Parathyroid adenoma (tissue), 2 donors: ENCODE results near the gene TSPAN18.

Experiments
- H2AFZ ChIP-seq: fragments of 300-600 bp; sonication (generic); one replicate; pipeline ENCODE4 v1.7.0; 2017; ENCODE audit warnings: antibody characterized with exemption, mild to moderate bottlenecking
- H3K27ac ChIP-seq: fragments of 300-600 bp; sonication (generic); one replicate; pipeline ENCODE4 v1.7.0; 2017
- H3K27me3 ChIP-seq: fragments of 300-600 bp; sonication (generic); one replicate; pipeline ENCODE4 v1.7.0; 2017; ENCODE audit warnings: low read length; ENCODE audit not compliant: control insufficient read depth, insufficient read depth
- H3K36me3 ChIP-seq: fragments of 300-600 bp; sonication (generic); one replicate; pipeline ENCODE4 v1.7.0; 2017; ENCODE audit warnings: low read length; ENCODE audit not compliant: control insufficient read depth, insufficient read depth
- H3K4me1 ChIP-seq: fragments of 300-600 bp; sonication (generic); one replicate; pipeline ENCODE4 v1.7.0; 2017; ENCODE audit warnings: control low read depth
- H3K4me2 ChIP-seq: fragments of 300-600 bp; sonication (generic); one replicate; pipeline ENCODE4 v1.7.0; 2017; ENCODE audit warnings: low read length
- H3K4me3 ChIP-seq: fragments of 300-600 bp; sonication (generic); one replicate; pipeline ENCODE4 v1.7.0; 2017; ENCODE audit warnings: low read depth, low read length
- H3K79me2 ChIP-seq: fragments of 300-600 bp; sonication (generic); one replicate; pipeline ENCODE4 v1.7.0; 2017; ENCODE audit warnings: control low read depth
- H3K9ac ChIP-seq: fragments of 300-600 bp; sonication (generic); one replicate; pipeline ENCODE4 v1.7.0; 2017; ENCODE audit warnings: mild to moderate bottlenecking
- H3K9me3 ChIP-seq: fragments of 300-600 bp; sonication (generic); one replicate; pipeline ENCODE4 v1.7.0; 2017; ENCODE audit warnings: low read length; ENCODE audit not compliant: control insufficient read depth
- TF ChIP-seq, protein P1 (sequence below): fragments of 300-600 bp; sonication (generic); IDR thresholded peaks from one replicate; pipeline ENCODE4 v1.7.0; 2017; ENCODE audit warnings: antibody characterized with exemption, mild to moderate bottlenecking
- donor health status: primary hyperparathyroidism.

Gene TSPAN18

GRCh38 chr11:44832452-44832851 lies 105.7 kb downstream of the TSPAN18 start:
- H3K27ac ChIP-seq: no peak overlapping the region
- no peak overlapping the region for H2AFZ ChIP-seq
- H3K36me3 ChIP-seq: no peaks in the 10 kb centered on the region
- no peak overlapping the region for H3K4me3 ChIP-seq
- no peaks in the 10 kb centered on the region for H3K27me3 ChIP-seq
- no peaks in the 10 kb centered on the region for H3K4me1 ChIP-seq
- TF ChIP-seq, protein P1, sequence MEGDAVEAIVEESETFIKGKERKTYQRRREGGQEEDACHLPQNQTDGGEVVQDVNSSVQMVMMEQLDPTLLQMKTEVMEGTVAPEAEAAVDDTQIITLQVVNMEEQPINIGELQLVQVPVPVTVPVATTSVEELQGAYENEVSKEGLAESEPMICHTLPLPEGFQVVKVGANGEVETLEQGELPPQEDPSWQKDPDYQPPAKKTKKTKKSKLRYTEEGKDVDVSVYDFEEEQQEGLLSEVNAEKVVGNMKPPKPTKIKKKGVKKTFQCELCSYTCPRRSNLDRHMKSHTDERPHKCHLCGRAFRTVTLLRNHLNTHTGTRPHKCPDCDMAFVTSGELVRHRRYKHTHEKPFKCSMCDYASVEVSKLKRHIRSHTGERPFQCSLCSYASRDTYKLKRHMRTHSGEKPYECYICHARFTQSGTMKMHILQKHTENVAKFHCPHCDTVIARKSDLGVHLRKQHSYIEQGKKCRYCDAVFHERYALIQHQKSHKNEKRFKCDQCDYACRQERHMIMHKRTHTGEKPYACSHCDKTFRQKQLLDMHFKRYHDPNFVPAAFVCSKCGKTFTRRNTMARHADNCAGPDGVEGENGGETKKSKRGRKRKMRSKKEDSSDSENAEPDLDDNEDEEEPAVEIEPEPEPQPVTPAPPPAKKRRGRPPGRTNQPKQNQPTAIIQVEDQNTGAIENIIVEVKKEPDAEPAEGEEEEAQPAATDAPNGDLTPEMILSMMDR: no peak
- no peak overlapping the region for H3K4me2 ChIP-seq
- H3K79me2 ChIP-seq: no peaks in the 10 kb centered on the region
- no peaks in the 10 kb centered on the region for H3K9me3 ChIP-seq
- no peak overlapping the region for H3K9ac ChIP-seq

DNA sequence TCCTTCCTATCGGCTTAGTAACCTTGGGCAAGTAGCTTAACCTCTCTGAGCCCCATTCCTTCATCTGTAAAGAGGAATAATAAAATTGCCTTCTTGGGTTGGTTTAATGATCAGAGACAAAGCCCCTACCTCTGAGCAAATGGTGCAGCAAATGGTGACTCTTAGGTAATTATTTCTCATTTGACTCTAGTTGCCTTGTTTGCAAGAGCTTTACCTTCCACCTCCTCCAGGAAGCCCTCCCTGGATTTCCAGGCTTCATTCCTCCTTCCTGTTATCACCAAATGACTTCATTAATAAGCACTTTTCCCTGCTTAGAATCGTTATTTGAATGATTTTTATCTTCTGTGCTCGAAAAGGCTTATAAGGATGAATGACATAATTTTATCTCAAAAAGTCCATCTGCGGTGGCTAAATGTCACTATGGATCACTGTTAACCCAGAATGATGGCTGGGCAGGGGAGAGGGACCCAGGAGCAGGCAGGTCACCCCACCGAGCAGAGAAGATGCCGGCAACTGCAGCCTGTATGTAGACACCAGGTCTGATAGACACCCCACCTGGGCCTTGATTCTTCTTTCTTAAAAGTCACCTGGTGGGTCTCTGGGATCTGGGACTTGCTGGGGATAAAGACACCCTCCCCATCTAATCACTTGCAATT lies 106.6 kb downstream of the TSPAN18 start:
- Histone ChIP-seq H3K79me2 (no peaks in the 10 kb centered on the region), H3K36me3 (no peaks in the 10 kb centered on the region), H3K9ac (no peak overlapping the region), H3K4me2 (no peak overlapping the region), H3K4me1 (no peaks in the 10 kb centered on the region), H2AFZ (no peak overlapping the region), H3K9me3 (no peaks in the 10 kb centered on the region), H3K27me3 (no peaks in the 10 kb centered on the region), H3K27ac (no peak overlapping the region), H3K4me3 (no peak overlapping the region)
- TF ChIP-seq, protein P1: no peak

DNA sequence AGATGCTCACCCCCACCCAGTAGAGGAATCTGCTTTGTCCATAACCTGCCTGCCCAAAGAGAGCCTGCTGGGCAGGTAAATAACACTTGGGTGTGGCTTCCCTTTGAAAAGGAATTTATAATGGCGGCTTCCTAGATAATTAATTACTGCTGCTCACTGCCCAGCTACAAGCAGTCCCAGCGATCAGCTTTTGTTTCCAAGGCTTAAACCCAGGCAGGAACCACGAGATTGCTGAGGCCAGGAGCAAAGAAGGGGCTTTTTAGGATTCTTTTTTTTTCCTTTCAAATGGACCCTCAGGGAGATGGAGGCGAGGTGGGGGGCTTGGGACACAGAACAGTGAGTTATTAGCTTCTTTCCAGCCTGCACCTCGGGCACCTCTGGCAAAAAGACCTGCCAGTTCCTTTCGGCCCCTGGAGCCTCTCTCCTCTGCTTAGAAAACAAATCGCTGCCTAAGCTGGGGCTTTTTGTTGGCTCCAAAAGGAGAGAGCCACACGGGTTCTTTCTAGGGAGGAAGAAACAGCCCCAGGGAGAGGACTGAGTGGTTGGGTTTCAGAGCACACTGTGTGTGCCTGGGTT lies 107.2 kb downstream of the TSPAN18 start:
- H3K4me2 ChIP-seq: no peak overlapping the region
- TF ChIP-seq, protein P1: no peak
- H3K36me3 ChIP-seq: no peaks in the 10 kb centered on the region
- no peak overlapping the region for H3K27ac ChIP-seq
- no peaks in the 10 kb centered on the region for H3K4me1 ChIP-seq
- no peak overlapping the region for H3K4me3 ChIP-seq
- no peaks in the 10 kb centered on the region for H3K27me3 ChIP-seq
- no peaks in the 10 kb centered on the region for H3K9me3 ChIP-seq
- no peak overlapping the region for H2AFZ ChIP-seq
- H3K79me2 ChIP-seq: no peaks in the 10 kb centered on the region
- H3K9ac ChIP-seq: no peak overlapping the region

- H3K27ac ChIP-seq: no peak overlapping the region
- no peak overlapping the region for H3K4me3 ChIP-seq
- no peak overlapping the region for H2AFZ ChIP-seq
- no peaks in the 10 kb centered on the region for H3K36me3 ChIP-seq
- no peaks in the 10 kb centered on the region for H3K27me3 ChIP-seq
- no peaks in the 10 kb centered on the region for H3K9me3 ChIP-seq
- H3K4me2 ChIP-seq: no peak overlapping the region
- H3K4me1 ChIP-seq: no peaks in the 10 kb centered on the region
- H3K79me2 ChIP-seq: no peaks in the 10 kb centered on the region
- no peak overlapping the region for H3K9ac ChIP-seq
- TF ChIP-seq, protein P1: no peak
These were observed 108.1 kb downstream of the TSPAN18 start for GRCh38 chr11:44834846-44835245.

DNA sequence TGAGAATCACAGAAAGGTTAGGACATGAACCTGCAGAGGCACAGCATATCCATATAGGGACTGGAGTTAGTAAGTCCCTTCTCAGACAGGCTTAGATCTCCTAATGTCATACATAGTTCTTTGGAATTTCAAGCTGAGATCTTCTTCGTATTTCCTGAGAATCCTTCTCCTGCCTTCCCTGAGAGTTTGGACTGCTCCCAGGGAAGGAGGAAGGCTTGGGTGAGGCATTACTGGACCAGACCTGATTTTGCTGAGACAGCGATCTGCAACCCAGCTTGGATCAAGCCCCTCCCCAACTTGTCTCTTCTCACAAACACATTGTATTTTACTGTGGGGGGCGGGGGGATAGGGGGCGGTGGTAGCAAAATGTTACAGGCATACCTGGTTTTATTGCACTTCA lies 108.5 kb downstream of the TSPAN18 start:
- no peaks in the 10 kb centered on the region for H3K9me3 ChIP-seq
- TF ChIP-seq, protein P1: no peak
- H3K36me3 ChIP-seq: no peaks in the 10 kb centered on the region
- no peak overlapping the region for H2AFZ ChIP-seq
- no peak overlapping the region for H3K27ac ChIP-seq
- no peak overlapping the region for H3K4me2 ChIP-seq
- no peaks in the 10 kb centered on the region for H3K79me2 ChIP-seq
- H3K4me3 ChIP-seq: no peak overlapping the region
- H3K27me3 ChIP-seq: no peaks in the 10 kb centered on the region
- H3K4me1 ChIP-seq: no peaks in the 10 kb centered on the region
- no peak overlapping the region for H3K9ac ChIP-seq
